GM18873 (cell line): Measurements from ENCODE around the gene SECISBP2.

Experiments used
- ATAC-seq: cut with Tn5 transposase; IDR thresholded peaks from one replicate; pipeline ENCODE4 v1.9.1; 2021; ENCODE audit warnings: mild to moderate bottlenecking, moderate library complexity, moderate number of reproducible peaks; ENCODE audit not compliant: unreplicated experiment, low FRiP score

Gene SECISBP2

GRCh38 chr9:89379508-89380115 is 61.3 kb downstream of the SECISBP2 start:
- ATAC-seq = no peak

GRCh38 chr9:89380437-89381307 is 62.4 kb downstream of the SECISBP2 start:
- no peak for ATAC-seq

- ATAC-seq = no peak
Observed at GRCh38 chr9:89381308-89381609, 63.0 kb downstream of the SECISBP2 start.

GRCh38 chr9:89382026-89382986 is 64.0 kb downstream of the SECISBP2 start:
- ATAC-seq = no peak

- no peak for ATAC-seq
Observed at GRCh38 chr9:89383030-89383720, 64.9 kb downstream of the SECISBP2 start.

- ATAC-seq = no peak
Observed at GRCh38 chr9:89383721-89384300, 65.5 kb downstream of the SECISBP2 start.

GRCh38 chr9:89384783-89385182 is 66.5 kb downstream of the SECISBP2 start:
- ATAC-seq = no peak

GRCh38 chr9:89386206-89386605 is 67.9 kb downstream of the SECISBP2 start:
- ATAC-seq = no peak

GRCh38 chr9:89386797-89387196 is 68.5 kb downstream of the SECISBP2 start:
- no peak for ATAC-seq

GRCh38 chr9:89387197-89387849 is 69.0 kb downstream of the SECISBP2 start:
- no peak for ATAC-seq

GRCh38 chr9:89388084-89388867 is 70.0 kb downstream of the SECISBP2 start:
- no peak for ATAC-seq

- ATAC-seq = no peak
Observed at GRCh38 chr9:89388868-89389177, 70.5 kb downstream of the SECISBP2 start.

GRCh38 chr9:89390068-89390555 is 71.8 kb downstream of the SECISBP2 start:
- ATAC-seq = no peak

- no peak for ATAC-seq
Observed at GRCh38 chr9:89390578-89391116, 72.3 kb downstream of the SECISBP2 start.

GRCh38 chr9:89391585-89391984 is 73.3 kb downstream of the SECISBP2 start:
- no peak for ATAC-seq

GRCh38 chr9:89394412-89394811 is 76.1 kb downstream of the SECISBP2 start:
- ATAC-seq = no peak

- no peak for ATAC-seq
Observed at GRCh38 chr9:89395931-89396710, 77.8 kb downstream of the SECISBP2 start.

GRCh38 chr9:89397471-89397870 is 79.2 kb downstream of the SECISBP2 start:
- ATAC-seq = no peak
